Measurements from ENCODE around the gene C1QTNF12.

The C1QTNF12 gene

GRCh38 chr1:1228596-1229321 lies 17.8 kb downstream of the C1QTNF12 start:
- DNase-seq (ENCODE audit: low spot score) = no peak

- DNase-seq (ENCODE audit: low spot score) = no peak
Measured at GRCh38 chr1:1228187-1228586, 18.3 kb downstream of the C1QTNF12 start.

DNA sequence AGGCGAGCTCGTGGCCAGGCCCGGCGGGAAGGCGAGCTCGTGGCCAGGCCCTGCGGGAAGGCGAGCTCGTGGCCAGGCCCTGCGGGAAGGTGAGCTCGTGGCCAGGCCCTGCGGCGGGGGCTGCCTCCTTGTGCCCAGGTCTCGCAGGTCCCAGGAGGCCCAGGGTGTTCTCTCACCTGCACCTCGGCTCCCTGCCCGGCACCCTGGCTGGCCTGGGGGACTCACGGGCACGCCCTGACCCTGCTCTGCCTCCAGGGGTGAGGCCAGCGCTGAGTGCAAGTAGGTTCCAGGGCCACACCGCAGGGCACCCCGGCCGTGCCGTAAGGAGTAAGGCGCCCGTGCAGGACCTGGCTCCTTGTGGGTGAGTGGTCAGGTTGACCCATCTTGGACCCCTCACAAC lies 19.1 kb downstream of the C1QTNF12 start:
- DNase-seq (ENCODE audit: low spot score) = no peak

DNA sequence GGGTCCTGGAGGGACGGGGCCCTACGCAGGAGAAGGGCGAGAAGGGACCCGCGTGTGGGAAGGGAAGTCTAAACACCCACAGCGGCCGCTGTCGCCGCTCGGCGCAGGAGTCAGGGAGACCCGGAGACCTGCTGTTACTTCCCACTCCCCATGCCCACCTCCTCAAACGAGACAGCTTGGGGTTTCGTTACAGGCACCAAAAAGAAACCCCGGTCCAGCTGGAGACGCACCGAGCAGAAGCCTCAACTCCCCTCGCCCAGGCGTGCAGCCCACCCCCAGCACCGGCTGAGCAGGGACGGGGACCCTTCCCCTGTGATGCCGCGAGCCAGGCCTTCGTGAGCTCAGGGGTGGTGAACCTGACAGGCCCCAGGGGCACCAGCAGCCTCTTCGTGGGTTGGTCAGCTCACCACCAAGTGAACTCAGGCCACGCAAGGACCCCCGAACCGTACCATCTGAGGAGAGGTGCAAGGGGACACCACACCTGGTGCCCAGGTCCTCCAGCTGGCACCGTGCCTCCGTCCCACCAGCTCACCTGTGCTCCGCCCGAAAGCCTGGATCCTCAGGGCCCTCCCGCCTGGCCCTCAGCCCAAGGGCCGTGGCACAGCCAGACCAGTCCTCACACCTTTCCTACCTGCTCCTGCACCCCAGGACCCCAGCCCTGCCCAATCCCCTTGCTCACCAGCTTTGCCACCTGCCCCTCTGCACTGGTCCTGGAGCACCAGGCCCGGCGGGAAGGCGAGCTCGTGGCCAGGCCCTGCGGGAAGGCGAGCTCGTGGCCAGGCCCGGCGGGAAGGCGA lies 19.8 kb downstream of the C1QTNF12 start:
- DNase-seq (ENCODE audit: low spot score) = no peak

DNA sequence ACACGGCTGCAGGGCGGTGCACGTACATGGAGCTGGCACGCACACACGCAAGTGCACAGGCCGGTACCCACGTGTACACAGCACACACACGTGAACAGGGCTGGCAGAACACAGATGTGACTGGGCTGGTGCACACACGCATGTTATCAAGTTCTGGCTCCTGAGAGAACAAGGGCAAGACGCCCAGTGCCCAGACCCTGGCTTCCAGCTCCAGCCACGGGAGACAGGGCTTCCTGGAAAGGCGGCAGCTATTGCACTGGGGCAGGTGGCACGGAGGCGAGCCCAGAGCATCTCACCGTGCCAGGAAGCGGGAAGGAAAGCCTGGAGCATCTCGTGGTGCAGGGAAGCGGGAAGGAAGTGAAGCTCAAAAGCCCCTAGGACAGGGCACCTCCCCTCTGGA lies 20.6 kb downstream of the C1QTNF12 start:
- DNase-seq (ENCODE audit: low spot score) = no peak

DNA sequence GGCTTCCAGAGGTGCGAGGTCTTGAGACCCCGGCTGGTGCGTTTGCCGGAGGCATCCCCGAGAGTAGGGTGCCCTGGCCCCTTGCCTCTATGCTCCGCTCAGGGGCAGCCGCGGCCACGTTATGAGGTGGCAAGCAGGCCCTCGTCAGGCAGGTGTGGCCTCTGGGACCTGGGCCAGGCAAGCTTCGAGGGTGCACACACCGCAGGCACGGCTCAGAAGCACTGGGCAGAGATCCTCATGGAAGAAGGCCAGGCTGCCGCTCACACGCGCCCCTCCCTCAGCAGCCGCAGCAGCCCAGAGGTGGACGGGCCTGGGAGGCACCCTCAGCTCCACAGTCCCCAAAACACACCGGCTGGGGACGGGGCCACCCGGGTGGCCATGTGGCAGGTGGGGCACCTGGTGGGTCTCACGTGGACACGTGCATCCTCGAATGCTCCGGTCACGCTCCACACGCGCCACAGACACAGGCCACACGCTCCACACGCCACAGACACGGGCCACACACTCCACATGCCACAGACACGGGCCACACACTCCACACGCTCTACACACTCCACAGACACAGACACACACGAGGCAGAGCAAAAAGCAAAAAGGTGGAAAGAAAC lies 21.2 kb downstream of the C1QTNF12 start:
- DNase-seq (ENCODE audit: low spot score) = no peak

DNA sequence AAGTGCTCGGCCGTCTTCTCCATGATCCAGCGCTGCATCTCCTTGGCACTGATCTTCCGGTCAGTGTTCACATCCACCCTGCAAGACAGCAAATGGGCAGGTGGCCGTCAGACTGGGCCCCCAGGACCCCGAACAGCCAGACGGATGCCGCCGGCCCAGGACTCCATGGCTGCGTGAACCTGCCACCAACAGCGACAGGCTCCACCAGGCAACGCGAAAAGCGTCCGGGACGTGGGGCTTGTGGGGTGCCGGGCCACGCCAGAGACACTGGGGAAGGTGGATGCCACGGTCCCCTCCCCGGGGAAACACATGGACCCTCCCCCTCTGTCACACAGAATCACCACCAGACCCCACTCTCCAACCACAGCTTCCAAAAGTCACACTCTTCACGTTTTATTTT lies 22.6 kb downstream of the C1QTNF12 start:
- no peak for DNase-seq (ENCODE audit: low spot score)

DNA sequence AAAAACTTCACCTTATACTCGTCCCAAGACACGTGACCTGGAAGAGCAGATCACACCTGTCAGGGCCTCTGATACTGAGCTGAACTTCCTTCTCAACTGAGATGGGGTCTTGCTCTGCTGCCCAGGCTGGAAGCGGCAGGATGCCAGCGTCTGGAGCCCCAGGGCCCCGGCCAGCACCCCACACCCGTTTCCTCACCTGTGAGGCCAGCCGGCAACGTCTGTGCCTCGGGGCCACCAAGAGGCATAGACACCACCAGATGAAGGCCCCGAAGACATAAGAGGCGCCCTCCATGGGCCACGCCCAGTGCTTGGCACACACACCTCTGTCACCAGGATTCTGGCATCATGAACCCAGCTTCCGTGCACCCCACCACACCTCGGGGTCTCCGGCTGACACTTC lies 23.2 kb downstream of the C1QTNF12 start:
- no peak for DNase-seq (ENCODE audit: low spot score)

DNA sequence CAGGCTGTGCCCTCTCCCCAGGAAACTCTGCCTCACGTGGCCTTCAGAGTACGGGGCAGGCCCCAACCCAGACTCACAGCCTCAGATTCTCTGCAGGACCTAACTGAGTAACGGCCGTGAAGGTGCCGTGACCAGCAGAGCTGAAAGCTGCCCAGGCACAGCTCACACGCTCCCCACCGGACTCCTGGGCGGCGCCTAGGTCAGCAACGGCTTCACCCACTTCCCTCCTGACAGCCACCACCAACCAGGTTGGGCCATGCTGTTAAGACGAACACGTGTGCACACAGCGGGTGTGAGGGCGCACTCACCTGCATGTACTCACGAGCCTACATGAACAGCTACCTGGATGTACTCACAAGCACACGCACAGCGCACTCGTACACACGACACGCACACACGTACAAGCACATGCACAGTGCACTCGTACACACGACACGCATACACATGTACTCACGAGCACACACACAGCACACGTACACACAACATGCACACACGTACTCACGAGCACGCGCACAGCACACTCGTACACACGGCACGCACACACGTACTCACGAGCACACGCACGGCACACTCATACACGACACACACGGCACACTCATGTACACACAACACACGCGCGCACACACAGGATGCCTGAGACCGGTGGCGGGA lies 23.8 kb downstream of the C1QTNF12 start:
- DNase-seq (ENCODE audit: low spot score) = no peak

GRCh38 chr1:1221887-1222574 lies 24.5 kb downstream of the C1QTNF12 start:
- DNase-seq (ENCODE audit: low spot score) = no peak

GRCh38 chr1:1220197-1220596 lies 26.3 kb downstream of the C1QTNF12 start:
- DNase-seq (ENCODE audit: low spot score) = no peak

GRCh38 chr1:1219341-1219740 lies 27.2 kb downstream of the C1QTNF12 start:
- DNase-seq (ENCODE audit: low spot score) = no peak

DNA sequence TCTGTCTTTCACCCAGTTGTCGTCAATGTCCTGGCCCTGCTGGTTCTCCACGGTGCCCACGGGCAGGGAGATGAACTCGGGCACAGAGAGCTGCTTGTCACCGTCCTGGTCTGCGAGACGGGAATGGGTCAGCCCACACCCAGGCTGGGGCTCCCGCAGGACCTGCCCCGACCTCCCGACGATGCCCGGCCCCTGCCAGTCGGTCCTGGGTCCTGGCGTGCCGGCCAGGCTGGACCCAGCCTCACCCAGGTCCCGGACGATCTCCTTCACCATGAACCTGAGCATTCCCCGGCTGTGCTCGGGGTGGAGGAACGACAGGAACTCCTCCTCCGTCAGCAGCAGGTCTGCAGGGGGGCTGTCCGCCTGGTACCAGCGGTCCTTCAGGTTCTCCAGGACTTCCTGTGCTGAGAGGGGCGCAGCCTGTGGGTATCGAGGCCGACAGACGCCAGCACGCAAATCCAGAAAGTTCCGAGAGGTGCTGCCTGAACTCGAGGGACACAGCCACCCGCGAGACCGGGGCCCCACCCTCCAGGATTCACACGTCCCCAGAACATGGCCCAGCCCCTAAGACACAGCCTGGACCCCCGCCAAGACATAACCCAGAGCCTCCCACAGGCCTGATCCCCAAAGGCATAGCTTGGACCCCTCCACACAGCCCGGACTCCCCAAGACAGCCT lies 27.9 kb downstream of the C1QTNF12 start:
- DNase-seq (ENCODE audit: low spot score) = no peak

GRCh38 chr1:1217621-1218523 lies 28.6 kb downstream of the C1QTNF12 start:
- DNase-seq (ENCODE audit: low spot score) = no peak

DNA sequence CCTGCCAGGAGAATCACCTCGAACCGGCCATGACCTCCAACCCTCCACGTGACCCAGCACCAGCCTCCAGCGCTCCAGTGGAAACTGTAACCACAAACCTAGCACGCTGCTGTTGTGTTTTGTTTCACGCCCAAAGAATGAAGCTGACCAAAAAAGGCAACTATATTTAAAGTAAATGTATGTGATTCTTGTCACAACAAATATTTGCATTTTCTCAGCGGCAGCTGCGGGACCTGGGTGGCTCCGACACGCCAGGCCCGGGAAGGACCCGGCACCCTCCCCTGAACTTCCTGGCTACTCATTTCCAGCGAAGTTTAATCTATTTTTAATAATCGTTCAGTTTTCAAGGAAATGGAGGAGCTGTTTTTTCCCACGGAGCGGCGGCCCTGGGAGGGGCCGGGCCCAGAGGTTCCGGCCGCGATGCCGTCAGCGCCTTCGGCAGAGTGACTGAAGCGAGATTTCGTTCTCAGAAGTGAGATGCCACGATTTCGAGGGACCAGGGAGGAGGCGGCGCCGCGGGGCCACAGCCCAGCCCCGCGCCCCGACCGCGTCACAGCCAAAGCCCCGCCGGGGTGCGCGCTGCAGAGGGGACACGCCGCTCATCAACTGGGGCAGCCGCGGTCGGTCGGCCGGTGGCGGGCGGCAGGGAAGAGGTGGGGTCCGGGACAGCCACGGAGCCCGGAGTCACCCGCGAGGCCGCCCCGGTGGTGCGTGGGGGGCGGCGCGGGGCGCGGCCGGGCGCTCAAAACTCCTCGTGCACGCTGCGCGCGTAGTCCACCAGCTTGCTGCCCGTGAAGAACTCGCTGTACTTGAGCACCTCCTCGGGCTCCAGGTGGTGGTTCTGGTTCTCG lies 29.5 kb downstream of the C1QTNF12 start:
- no peak for DNase-seq (ENCODE audit: low spot score)

DNA sequence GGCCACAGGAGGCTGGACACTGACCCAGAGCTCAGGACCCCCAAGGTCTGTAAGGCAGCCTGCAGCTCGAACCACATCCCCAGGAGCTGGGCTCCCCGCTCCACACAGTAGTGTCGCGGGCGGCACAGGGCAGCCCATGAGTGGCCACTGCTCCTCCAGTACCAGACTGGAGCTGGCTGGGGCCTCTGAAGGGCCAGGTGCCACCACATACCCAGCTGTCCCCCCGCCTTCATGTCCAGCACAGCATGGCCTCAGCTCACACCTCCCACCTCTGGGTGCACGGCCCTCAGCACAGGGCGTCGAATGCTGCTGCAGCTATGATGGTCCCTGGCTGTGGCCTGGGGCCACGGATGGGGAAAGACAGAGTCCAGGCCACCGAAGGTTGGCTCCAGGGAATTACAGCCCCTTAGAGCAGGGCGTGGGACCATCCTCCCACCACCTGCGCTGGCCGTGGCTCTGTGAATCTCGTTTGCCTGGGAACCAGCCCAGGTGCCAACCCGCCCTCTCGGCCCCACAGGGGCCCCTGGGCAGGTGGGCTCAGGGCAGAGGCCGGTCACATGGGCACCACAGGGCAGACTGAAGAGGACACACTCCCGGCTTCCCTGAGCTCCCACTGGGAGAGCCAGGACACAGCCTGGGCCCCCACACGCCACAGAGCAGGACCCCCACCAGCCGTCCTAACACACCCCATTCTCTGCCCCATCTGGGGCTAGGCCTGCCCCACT lies 30.5 kb downstream of the C1QTNF12 start:
- no peak for DNase-seq (ENCODE audit: low spot score)

GRCh38 chr1:1215080-1215676 lies 31.3 kb downstream of the C1QTNF12 start:
- DNase-seq (ENCODE audit: low spot score) = no peak

Measured in iPS-NIHi11 (cell line).